Stimulated activated CD4-positive, alpha-beta T cell treated with anti-CD3 and anti-CD28 coated beads, Interleukin-1b, Interleukin-23, amount 100 ng/mL, for 24 hours (primary cell): Measurements from ENCODE around the gene CYBRD1.
"Not testable (repeated sequence)": the region's sequence is repeated elsewhere in the genome, so short reads cannot be mapped to it uniquely, and the experiment has no call there.

Source experiments
- DNase-seq, 4 experiments: peaks; one replicate each; pipeline ENCODE4 v3.0.0-alpha.2; 2020; ENCODE audit warnings: low read depth in 4 of 4, low spot score in 1 of 4

CYBRD1 gene, protein sequence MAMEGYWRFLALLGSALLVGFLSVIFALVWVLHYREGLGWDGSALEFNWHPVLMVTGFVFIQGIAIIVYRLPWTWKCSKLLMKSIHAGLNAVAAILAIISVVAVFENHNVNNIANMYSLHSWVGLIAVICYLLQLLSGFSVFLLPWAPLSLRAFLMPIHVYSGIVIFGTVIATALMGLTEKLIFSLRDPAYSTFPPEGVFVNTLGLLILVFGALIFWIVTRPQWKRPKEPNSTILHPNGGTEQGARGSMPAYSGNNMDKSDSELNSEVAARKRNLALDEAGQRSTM

DNA sequence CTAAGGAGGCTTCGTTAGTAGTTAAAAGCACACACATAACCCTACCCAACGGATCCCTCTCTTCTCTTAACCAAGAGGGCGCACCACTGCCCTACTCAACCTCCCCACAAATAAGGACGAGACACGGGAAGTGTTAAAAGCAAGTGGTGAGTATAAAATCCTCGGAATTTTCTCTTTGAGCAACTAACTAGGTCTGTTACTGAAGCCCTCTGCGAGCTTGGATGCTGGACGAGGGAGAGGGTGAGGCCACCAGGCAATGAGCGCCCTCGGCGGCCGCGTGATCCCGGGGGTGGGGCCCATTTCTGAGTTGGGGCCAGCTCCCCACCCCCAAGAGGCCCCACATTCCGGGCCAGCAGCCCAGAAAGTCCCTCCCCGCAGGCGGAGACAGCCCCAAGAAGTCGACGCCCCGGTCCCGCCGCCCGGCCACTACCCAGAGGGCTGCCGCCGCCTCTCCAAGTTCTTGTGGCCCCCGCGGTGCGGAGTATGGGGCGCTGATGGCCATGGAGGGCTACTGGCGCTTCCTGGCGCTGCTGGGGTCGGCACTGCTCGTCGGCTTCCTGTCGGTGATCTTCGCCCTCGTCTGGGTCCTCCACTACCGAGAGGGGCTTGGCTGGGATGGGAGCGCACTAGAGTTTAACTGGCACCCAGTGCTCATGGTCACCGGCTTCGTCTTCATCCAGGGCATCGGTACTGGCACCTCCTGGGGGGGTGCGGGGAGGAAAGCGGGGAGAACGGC is at the start of gene CYBRD1:
Gene CYBRD1 (plus strand): TSS at position 423 of the 736 bp plus-strand sequence. CDS start 72 bp downstream, at position 495.
- DNase-seq = peak in 1 of 4 experiments; percentile 14

DNA sequence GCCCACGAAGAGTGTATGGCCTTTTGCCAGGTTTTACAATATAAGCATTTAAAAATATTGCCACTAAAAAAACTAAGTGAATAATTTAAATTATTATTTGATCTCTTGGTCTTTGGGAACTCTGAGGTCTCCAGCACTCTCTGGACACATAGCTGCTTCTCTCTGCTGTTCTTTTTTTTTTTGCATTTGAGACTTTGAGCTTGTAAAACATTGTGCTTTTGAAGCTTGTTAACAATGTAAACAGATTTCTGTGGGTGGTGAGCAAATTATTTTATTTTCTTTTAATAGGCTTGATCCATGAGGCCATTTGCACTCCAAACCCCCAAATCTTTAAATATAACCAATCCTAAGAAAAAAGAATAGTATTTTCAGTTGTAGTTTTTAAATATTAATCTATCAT is 46.3 kb upstream of the CYBRD1 start:
- no peak for DNase-seq

DNA sequence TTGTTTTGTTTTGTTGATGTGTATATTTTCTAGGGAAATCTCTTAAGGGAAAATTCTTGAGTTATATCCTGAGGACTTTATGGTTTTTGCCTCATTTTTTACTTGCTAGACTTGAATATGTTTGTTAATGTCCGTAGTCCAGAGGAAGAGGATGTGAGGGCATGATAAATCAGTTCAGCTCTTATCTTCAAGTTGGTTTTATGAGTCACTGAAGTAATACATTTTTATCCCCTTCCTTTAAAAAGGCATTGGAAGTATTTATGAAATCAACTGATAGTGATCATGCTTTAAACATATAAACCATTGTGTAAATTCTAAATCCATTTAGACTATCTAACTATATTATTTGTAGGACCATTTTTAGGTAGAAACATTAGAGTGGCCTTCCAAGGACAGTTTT is 43.9 kb upstream of the CYBRD1 start:
- no peak for DNase-seq

DNA sequence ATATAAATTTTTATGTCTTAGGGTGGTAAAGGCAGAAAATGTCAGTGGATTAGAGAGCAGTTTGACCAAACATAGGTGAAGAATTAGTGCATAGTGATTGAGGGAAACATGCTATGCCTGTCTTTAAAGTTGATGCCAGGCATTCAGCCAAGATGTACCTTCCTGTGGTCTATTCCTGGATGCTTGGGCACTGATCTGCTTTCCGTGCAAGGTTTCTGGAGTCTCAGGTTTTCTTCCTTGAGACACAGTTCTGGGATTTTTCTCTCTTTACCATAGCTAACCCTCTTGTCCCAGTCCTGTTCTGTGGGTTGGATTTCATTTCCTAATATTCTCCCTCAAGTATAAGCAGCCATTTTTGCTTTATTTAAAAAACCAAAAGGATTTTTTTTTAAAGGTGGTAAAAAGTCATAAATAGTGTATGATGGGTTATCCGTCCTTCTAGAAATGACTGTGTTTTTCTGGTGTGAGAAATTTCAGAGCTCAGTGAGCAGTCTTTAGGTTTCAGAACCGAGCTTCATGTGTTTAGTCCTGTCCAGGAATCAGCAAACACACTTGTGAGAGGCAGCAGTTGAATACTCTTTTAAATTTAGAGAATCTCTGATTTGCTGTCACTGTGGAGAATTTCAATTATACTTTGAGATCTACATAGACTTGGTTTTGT is 43.0 kb upstream of the CYBRD1 start:
- DNase-seq = no peak

DNA sequence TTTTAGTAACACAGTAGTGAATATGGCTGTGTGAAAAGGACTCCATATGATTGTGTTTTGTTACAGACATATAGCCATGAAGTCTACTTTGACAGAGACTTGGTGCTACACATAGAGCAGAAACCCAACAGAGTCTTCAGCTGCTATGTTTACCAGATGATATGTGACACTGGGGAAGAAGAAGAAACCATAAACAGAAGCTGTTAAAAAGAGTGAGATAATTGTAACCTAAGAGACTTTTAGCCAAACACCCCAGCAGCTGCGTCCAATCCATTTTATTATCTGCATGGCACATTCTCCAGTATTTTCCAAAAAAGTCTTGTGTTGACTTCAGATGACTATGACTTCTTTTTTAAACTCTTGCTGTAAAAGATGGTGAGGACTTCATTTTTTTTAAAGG is 41.4 kb upstream of the CYBRD1 start:
- no peak for DNase-seq

DNA sequence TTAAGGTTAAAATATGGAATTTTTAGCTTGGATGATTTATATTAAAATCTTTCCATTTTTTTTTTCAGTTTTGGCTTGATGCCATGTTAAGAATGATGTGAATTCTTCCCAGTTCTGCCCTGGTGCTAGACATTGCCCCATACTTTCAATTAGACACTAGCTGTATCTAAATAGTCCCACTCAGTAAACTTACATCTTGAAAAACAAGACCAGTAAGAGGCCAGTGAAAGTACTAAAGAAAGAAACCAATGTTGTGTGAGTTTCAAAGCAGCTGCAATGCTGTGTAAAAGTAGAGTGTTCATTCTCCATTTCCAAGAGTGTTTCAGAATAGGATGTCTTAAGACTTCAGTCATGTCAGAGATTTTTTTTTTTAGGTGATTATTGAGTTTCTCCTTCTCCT is 40.0 kb upstream of the CYBRD1 start:
- no peak for DNase-seq

DNA sequence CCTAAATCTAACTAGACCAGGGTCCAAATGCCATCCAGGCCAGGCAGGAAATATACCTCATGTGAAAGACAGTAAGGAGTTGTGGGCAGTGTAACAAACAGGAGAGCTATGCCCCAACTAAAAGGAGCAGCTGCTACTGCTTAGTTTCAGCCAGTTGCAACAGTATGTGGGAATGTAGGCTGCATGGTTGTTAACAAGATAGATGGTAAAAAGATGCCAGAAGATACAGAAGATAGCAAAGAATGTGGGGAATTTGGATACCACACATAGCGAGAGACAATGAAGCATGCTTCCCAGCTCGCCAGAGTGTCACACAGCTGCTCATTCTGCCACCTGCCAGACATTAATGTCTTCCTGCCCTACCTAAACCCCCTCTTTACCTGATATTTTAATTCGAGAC is 39.4 kb upstream of the CYBRD1 start:
- no peak for DNase-seq

DNA sequence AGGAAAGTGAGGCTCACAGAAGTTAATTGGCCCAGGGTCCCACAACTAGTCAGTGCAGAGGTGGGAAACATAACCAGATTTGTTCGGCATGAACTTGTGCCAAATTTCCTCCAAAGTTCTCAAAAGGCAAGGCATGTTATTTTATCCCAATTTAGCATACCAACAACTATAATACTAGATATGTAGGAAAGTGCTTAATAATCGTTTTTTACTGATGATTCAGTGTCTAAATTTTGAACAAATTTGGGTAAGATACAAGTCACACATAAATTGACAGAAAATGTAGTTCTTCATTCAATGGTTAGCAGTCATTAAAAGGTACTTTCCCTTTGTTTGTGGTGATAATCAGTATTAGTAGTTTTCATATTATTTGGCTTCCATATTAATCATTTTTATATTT is 38.5 kb upstream of the CYBRD1 start:
- DNase-seq = no peak

DNA sequence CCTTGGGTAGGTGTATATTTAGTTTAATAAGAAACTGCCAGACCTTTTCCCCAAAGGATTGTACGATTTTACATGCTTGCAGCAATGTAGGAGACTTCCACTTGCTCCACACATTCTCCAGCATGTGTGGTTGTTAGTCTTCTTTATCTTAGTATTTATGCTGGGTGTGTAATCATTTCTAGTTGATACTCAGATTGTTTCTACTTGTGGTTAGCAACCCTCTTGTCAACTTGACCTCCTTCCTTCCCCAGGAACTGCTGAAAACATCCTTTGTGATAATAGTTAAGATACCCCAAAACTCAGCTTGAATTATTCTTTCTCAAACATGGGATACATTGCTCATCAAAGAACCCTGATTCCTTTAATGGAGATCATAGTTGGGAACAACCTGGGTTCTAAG is 37.2 kb upstream of the CYBRD1 start:
- no peak for DNase-seq

DNA sequence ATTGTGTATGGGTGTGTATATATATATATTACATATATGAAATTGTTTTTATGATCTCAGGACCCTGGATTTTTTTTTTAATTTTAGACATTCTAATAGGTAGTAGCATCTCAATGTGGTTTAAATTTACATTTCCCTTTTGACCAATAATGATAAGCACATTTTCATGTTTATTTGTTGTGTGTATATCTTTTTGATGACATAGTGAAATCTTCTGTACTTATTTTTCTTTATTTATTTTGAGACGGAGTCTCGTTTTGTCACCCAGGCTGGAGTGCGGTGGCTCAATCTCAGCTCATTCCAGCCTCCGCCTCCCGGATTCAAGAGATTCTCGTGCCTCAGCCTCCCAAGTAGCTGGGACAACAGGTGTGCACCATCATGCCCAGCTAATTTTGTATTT is 35.1 kb upstream of the CYBRD1 start:
- DNase-seq = no peak

DNA sequence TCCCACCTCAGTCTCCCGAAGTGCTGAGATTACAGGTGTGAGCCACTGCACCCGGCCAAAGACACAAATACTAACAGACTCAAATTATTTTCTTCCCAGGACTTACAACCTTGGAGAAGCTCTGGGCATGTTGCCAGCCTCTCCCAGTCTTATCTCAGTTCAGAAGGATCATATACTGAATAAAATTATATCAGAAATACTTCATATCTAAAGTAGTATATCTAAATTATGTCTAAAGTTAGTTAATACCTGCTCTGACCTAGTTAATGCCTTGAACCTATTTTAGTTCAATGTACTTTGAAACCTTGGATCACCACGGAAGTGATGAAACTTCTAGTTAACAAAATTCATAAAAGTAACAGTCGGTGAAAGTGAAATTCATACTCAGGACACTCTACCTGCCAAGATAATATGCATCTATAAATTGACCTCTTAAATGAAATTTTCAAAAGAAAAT is 34.4 kb upstream of the CYBRD1 start:
- DNase-seq = no peak

DNA sequence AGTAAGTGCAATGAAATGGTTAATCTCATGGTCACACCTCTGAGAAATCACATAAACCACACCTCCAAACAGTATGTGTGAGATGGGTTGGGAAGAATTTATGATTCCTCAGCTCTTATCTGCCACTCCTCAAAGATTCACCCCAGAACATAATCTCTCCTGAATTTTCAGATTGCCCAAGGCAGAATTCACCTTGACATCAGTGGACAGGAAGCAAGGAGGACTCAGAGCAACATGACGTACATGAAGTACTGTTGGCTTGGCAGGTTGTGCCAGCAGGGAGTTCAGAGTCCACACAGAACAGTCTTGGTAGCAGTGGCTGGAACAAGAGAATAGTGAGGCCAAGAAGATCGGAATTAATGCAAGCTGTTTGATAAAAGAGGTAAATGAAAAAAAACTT is 31.7 kb upstream of the CYBRD1 start:
- DNase-seq = no peak

DNA sequence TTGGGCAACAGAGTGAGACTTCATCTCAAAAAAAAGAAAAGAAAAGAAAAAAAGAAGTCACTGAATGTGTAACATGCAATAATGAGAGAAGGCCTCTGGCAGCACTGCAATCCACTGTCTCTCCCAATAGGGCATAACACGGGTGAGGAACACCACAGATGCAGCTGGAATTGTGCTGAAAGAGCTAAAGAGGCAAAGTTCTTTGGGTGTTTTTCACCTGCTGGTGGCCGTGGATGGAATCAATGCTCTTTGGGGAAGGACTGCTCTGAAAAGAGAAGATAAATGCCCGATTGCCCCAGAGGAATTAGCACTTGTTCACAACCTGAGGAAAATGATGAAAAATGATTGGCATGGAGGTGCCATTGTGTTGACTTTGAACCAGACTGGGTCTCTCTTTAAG is 31.0 kb upstream of the CYBRD1 start:
- no peak for DNase-seq

DNA sequence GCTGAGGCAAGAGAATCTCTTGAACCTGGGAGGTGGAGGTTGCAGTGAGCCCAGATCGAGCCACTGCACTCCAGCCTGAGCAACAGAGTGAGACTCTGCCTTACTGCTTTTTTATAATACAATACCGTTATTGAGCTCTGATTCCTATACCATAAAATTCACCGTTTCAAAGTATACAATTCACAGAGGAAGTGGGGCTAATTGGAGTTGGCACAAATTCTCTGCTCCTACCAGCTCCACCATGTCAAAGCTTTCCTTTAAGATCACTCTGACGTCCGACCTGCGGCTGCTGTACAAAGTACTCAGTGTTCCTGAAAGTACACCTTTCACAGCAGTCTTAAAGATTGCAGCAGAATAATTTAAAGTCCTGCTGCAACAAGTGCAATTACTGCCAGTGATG is 29.6 kb upstream of the CYBRD1 start:
- no peak for DNase-seq

DNA sequence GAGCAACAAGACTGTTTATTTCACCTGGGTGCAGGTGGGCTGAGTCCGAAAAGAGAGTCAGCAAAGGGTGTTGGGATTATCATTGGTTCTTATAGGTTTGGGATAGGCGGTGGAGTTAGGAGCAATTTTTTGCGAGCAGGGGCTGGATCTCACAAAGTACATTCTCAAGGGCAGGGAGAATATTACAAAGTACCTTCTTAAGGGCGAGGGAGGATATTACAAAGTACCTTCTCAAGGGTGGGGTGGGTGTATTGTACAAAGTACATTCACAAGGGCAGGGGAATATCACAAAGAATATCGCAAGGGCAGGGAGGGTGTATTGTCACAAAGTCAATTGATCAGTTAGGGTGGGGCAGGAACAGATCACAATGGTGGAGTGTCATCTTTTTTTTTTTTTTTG is 24.6 kb upstream of the CYBRD1 start:
- DNase-seq = not testable (repeated sequence)

DNA sequence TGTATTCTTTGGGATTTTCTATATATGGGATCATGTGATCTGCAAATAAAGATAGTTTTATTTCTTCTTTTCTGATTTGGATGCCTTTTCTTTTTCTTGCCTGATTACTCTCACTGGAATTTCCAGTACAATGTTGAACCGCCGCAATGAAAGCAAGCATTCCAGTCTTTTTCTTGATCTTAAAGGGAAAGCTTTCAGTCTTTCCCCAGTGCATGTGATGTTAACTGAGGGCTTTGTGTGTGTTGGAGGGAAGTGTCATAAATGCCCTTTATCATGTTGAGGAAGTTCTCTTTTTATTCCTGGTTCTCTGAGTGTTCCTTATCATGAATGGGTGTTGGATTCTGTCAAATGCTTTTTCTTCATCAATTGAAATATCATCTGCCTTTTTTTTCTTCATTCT is 16.9 kb upstream of the CYBRD1 start:
- no peak for DNase-seq

DNA sequence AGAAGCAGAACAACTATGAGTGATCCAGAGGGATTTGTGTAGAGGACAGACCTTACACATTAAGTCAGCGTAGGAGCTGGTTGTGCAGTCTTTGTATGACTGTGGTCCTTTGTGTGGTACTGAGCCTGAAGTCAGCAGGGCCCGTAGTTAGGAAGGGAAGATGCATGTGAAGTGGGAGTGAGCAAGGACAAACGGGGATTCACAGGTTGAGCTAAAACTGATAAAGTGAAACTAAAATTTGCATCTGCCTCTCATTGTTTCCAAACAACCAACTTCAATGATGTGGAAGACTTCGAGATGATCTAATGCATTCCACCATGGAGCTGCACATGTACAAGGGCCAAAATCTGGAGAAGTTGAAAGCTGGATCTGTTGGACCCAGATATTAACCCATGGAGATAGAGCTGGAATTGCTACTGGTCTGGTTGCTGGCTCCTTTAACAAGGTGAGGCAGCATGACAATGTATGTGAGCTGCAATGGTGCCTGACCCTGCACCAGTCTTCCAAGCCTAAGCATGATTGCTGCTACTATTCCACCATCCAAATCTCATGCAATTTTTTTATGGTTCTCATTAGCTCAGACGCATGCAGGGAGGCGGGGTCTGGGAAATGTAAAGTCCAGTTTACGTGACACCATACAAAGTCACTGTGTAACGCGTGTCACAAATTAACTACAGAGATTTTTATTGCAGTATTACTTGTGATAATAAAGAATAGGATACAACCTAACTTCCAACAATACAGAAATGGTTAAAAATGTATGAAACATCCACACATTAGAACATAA is 12.1 kb upstream of the CYBRD1 start:
- no peak for DNase-seq

DNA sequence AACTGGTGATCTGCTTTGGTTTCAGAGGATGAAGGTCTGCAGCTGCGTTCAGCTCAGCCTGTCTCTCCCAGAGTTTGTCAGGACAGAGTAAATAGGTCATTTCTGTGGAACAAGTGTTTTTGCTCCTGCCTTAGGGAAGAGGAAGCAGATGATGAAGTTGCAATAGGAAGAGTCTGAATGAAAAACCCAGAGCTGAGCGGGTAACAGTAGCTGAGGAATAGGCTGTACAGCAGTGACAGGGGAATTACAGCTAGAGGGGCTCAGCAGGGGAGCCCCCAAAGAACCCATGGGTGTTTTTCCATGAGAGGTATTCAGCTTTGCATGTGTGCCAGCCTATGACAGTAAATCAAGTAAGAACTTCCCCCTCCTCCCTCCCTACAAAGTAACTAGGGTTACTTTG is 10.3 kb upstream of the CYBRD1 start:
- DNase-seq = no peak

DNA sequence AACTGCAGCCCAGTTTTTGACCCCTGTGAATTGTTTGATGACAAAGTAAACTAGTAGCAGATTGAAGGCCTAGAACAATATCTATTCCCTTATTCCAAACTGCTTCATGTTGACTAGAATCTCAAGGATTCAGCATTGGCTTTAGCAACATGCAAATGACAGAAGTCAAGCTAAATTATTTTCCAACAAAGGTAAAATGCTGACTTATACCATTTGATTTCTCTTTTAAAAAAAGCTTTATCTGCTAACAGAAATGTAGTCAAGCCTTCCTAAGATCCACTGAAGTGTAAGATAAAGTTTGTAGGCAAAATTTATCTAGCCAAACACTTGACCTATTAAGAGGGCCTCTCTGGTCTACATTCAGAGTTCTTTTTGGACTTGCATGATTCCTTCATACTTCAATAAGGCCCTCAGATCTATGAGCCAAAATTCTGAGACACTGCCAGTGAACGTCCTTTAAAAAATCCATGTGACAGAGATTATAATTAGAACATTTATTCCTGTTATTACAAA is 9.5 kb upstream of the CYBRD1 start:
- no peak for DNase-seq

DNA sequence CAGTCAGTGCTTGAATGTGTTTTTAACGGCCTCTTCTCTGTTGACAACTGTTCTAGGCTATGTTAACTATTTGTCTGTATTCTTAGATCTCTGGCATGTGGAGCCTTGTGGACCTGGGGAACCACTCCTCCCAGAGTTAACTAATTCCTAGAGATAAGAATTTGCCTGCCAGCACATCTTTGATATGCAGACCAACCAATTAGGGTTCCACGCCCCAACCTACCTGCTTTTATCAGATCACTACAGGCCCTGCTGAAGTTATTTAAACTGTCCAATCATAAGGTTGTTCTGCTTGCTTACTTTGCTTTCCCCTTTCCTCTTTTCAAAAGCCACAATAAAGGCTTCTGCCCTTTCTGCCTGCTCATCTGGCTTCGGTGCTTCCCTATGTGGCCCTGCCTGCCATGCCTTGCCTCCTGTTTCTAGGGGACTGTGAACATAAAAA is 8.5 kb upstream of the CYBRD1 start:
- DNase-seq = no peak

DNA sequence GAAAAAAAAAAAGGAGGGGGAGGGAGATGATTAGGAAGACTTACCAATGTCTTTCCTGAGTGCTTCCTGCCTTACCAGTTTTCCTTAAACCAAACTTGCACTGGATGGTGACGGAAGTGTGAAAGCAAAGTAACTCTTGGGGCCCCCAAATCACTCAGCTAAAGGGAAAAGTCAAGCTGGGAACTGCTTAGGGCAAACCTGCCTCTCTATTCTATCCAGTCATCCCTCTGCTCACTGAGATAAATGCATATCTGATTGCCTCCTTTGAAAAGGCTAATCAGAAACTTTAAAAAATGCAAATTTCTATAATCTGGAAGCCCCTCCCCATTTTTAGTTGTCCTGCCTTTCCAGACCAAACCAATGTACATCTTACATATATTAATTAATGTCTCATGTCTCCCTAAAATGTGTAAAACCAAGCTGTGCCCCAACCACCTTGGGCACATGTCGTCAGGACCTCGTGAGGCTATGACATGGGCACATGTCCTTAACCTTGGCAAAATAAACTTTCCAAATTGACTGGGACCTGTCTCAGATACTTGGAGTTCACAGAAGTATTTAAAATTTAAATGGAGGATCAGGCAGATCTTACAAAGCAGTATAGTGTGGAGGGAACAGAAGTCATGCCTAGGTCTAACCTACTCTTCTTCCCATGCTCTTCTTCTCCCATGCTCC is 7.2 kb upstream of the CYBRD1 start:
- DNase-seq = no peak
